Hepatic stellate cell (primary cell): Measurements from ENCODE around the gene IRGQ.
"Not testable (repeated sequence)": the region's sequence is repeated elsewhere in the genome, so short reads cannot be mapped to it uniquely, and the experiment has no call there.

Experiments
- DNase-seq: peaks from one replicate; pipeline ENCODE4 v3.0.0; 2011; ENCODE audit warnings: low spot score

IRGQ gene

DNA sequence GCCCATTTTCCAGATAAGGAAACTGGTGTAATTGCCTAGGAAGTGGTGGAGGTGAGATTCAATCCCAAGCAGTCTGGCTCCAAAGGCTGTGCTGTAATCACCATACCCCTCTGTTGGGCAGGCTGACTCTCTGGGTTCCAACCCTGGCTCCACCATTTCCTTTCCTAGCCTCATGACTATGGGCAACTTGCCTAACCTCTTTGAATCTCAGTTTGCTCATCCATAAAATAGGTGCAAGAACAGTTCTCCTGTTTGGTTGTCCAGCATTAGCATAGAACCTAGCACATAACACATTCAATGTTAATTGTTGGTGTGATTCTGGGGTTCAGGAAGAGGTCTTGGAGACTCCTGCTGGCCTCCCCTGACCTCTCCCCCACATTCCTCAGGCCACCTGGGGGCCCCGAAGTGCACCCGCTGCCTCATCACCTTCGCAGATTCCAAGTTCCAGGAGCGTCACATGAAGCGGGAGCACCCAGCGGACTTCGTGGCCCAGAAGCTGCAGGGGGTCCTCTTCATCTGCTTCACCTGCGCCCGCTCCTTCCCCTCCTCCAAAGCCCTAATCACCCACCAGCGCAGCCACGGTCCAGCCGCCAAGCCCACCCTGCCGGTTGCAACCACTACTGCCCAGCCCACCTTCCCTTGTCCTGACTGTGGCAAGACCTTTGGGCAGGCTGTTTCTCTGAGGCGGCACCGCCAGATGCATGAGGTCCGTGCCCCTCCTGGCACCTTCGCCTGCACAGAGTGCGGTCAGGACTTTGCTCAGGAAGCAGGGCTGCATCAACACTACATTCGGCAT, 2.7 kb upstream of the IRGQ start:
- DNase-seq, result no peak

DNA sequence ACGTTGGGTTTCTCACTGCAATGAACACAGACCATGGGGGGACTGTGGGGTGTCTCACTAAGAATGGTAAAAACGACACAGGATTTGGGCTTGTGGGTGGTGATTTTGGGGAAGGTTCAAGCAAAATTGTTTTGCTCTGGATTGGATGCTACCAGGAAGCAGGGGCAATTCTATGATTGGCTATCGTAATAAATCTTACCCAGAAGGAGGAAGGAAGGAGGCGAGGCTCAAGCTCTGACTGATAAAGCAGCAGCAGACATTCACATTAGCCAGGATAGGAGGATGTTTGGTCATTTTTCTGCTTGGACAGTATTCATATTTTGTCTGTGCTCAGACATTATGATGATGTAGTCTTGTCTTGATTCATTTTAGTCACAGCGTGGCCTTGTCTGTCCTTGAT, 1.9 kb upstream of the IRGQ start:
- no peak for DNase-seq

DNA sequence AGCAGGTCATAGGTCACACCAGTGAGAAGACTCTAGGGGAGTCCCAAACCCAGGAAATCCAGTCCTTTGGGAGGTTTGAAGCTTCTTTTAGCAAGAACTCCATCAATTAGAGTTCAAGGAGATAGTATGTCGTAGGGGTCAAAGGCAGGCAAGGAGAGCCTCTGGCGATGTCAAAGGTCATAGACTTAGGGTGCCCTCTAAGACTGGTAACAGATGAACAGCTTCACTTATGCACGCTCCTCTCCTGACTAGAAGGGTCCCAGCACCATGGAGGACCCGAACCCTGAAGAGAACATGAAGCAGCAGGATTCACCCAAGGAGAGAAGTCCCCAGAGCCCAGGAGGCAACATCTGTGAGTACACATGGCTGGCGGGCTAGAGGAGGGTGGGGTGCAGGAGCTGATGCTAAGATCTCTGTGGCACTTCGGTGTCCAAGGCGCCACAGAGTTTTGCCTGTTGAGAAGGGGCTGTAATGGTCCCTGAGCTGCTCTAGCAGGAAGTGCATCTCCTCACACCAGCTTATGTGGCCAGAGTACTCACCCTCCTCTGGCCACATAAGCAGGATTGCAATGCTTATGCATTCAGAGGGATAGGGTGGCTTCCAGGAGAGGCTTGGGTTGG, 1.0 kb upstream of the IRGQ start:
- DNase-seq, result no peak

DNA sequence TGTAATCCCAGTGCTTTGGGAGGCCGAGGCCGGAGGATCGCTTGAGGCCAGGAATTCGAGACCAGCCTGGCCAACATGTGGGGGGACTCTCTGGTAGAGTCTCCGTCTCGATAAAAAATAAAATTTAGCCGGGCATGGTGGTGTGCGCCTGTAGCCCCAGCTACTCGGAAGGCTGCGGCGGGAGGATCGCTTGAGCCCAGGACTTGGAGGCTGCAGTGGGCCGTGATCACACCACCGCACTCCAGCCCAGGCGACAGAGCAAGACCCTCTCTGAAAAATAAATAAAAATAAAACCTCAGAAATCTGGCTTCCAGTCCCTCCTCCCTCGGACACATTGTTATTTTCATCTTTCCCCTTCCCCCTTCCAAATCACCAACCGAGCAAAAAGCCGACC, 332 bp downstream of the IRGQ start:
- DNase-seq, result no peak

DNA sequence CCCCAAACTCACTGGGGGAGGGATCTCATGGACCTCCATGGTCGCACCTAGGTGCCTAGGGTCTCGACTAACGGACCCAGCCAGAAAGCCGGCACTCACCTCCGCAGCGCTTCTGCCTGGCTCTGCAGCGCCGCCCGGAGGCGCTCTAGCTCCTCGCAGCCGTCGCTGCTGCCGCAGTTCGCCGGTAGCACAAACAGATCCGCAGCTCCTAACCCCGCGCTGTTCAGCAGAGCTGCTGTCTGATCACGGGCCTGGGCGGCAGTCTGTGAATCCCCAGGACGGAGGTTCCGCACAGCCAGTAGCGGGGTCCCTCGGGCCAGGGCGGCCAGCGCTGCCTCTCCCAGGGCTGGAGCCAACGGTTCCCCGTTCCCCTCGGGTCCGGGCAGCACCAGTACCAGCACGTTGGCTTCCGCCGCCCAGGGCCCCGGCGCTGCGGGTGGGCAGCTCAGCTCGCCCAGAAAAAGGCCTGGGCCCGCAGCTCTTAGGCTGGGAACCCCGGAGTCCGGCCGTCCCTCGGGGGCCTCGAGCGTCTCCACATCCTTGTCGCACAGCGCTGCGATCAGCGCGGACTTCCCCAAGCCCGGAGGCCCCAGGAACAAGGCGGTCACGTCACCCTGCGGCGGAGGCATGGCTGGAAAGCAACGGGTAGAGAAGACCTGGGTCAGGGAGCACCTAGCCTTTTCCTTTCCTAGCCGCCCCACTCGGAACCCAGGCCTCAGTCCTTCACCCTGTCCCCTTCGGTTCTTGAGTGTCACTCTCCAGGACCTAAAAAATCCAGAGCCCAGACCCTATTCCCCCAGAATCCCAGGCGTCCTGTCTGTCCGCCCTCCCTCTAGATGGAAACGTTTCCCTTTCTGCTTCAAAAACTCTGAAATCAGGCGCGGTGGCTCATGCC, 977 bp downstream of the IRGQ start:
- DNase-seq, result peak; percentile 49

DNA sequence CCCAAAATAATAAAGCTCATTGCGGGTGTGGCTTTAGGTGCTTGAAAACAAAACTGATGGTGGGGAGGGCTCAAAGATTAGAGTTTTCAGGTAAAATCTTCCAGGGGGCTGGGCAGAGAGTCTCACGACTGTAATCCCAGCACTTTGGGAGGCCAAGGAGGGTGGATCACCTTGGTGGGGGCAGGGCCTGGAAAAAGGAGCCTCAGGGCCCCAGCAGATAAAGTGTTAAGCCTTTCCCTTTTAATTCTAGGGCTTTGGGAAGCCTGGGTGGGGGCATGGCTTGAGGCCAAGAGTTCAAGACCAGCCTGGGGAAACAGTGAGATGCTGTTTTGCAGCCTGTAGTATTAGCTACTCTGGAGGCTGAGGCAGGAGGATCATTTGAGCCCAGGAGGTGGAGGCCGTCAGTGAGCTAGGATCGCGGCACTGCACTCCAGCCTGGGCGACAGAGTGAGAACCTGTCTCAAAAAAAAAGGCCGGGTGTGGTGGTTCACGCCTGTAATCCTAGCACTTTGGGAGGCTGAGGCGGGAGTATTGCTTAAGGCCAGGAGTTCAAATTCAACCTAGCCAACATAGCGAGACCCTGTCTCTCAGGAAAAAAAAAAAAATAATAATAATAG, 1.7 kb downstream of the IRGQ start:
- no peak for DNase-seq

DNA sequence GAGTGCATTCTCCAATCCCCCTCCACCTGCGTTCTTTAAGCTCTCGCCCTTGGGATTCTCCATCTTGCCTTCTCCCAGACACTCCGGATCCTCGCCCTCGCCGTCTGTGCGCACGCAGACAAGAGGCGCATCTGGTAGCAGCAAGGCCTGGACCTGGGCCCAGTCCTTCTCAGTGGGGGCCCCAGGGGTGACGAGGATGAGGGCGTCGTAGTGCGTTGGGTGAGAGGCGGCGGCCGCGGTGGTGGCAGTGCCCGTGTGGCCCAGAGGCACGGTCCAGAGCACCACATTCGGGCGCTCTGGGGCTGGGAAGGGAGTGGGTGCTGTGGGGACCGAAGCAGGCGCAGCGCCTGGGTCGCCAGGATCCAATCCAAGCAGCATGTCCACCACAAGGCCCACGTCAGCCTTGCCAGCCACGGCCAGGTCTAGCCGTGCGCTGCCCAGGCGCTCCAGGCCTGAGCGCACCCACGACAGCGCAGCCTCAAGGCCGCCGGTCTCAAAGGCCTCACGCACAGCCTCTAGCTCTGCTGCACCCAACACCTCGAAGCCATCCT, 3.1 kb downstream of the IRGQ start:
- DNase-seq, result no peak

DNA sequence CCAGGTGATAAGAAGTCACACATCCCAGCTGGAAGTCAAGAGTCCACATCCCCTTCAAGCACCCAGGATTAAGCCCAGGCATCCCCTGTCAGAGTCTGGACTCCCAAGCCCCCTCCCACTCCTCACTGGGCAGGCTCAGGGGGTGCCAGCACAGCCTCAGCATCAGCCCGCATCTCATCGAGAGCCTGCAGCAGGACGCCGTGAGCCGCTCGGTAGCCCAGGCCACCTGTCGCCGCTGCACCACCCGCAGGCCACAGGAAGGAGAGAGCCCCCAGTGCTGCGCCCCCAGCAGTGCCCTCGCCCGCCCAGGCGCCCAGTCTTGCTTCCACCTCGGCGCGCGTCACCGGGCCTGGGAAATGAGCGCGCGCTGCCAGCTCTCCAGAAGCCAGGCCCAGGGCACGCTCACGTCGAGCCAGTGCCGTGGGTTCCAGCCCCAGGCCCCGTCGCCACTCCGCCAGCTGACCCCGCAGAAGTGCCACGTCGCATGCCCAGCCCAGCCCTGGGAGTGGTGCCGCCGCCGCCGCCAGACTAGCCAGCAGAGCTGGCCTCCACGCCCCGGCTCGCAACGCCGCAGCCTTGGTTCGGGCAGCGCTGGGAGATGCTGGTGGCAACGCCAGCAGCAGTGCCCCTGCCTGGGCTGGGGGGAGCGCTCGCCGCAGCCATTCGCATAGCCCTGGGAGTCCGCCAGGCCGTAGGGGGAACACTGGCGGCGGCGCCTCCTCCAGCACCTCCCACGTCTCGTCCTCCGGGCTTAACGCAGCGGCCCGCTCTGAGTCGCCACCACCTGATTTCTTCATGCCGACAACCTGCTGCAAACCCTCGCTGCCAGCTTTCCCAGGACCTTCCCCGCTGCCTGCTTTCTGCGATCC, 3.8 kb downstream of the IRGQ start:
- DNase-seq, result no peak

DNA sequence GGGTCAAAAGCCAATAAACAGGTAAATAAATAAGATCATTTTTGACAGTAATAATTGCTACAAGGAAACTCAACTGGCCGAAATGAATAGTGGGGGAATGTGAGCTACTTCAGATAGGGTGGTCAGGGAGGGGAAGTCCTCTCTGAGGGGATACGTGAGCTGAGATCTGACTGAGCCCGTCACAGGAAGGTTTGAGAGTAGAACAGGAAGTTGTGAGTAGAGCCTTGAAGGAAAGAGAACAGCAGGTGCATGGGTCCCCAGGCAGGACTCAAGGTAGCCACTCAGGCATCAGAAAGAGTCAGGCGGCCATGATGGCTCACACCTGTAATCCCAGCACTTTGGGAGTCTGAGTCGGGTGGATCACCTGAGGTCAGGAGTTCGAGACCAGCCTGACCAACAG, 6.3 kb downstream of the IRGQ start:
- DNase-seq, result no peak

DNA sequence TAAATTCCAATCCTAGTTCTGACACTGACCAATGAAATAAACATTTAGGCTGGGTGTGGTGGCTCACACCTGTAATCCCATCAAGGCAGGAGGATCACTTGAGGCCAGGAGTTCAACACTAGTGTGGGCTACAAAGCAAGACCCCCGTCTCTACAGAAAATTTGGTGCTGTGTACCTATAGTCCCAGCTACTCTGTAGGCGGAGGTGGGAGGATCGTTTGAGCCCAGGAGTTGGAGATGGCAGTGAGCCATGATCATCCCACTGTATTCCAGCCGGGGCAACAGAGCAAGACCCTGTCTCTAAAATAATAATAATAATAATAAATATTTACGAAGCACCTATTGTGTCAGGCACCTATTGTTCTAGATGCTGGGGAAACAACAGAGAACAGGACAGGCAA, 6.7 kb downstream of the IRGQ start:
- no peak for DNase-seq

DNA sequence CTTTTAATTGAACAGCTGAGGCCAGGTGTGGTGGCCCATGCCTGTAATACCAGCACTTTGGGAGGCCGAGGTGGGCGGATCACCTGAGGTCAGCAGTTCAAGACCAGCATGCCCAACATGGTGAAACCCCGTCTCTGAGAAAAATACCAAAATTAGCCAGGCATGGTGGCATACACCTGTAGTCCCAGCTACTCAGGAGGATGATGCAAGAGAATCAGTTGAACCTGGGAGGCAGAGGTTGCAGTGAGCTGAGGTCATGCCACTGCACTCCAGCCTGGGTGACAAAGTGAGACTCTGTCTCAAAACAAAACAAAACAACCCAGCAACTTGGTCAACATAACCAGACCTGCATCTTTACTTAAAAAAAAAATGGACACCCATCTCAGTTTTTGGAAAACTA, 8.9 kb downstream of the IRGQ start:
- DNase-seq, result not testable (repeated sequence)

DNA sequence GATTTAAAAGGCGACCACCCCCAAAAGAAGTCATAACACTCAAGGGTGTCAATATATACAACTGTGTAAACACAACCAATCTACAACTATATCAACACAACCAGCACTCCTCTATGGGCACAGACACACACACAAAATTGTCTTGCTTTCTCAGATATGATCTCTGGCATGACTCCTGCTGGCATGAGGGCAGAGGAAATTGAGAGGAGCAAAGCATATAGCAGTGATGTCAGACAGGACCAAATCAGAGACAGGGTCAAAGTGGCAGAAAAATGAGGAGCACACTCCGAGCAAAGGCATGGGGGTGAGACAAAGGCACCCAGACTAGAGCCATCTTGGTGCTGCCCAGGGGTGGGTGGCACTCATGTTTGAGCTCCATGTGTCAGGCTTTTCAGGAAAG, 9.6 kb downstream of the IRGQ start:
- DNase-seq, result no peak

DNA sequence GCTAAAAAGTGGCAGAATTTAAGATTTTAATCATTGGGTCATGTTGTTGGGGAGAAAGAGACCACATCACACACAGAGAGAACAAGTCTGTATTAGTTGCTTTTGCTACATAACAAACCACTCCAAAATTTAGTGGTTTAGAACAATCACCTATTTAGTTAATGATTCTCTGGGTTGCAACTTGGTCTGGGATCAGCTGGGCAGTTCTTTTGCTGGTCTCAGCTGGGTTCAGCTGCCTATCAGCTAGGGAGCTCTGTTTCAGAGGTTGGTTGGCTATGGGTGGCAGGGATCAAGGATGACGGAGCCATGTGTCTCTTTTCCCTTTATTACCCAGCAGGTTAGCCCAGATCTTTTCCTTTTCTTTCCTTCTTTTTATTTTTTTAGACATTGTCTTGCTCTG, 11.4 kb downstream of the IRGQ start:
- DNase-seq, result no peak

DNA sequence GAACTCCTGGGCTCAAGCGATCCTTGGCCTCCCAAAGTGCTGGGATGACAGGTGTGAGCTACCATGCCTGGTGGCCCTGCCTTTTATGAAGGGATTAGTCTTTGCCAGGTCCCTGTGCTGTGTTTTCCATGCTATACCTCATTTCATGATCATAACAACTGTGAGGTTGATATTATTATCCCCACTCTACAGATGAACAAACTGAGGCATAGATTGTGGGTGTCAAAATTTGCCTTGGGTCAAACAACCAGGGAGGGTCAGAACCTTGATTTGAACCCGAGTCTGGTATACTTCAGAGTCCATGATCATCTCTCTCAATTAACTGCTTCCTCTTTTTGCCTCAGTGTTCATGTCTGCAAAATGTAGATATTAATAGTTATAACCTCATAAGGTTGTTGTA, 13.4 kb downstream of the IRGQ start:
- no peak for DNase-seq

DNA sequence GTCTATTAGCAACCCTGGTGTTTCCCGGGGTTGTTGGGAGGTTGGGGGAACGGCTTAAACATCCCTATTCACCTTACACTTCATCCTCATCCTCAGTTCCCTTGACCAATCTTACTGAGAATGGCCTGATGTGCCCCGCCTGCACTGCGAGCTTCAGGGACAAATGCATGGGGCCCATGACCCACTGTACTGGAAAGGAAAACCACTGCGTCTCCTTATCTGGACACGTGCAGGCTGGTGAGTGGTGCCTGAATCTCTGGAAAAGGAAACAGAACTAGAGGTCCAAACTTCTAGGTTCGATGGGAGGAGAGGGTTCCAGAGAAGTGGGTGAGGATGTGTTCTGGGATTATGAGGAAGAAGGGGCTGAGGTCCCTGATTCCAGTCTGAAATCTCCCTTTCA, 14.5 kb downstream of the IRGQ start:
- DNase-seq, result no peak

DNA sequence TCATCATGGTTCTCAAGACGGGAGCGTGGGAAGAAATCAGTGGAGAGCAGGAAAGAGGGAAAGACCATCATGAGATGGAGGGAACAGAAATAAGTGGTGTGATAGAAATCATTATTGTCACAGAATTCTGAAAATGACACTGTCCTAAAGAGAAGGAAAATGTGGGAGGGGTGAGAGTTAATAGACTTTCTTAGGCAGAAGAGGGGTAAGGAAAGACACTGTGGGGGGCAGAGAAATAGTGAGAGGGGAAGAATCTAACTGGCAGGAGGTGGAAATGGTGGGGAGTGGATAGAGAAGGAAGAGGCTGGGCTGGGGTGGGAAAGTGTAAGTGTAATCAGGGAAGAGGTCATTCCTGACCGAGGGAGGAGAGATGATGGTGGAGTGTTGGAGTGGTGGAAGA, 17.1 kb downstream of the IRGQ start:
- no peak for DNase-seq

DNA sequence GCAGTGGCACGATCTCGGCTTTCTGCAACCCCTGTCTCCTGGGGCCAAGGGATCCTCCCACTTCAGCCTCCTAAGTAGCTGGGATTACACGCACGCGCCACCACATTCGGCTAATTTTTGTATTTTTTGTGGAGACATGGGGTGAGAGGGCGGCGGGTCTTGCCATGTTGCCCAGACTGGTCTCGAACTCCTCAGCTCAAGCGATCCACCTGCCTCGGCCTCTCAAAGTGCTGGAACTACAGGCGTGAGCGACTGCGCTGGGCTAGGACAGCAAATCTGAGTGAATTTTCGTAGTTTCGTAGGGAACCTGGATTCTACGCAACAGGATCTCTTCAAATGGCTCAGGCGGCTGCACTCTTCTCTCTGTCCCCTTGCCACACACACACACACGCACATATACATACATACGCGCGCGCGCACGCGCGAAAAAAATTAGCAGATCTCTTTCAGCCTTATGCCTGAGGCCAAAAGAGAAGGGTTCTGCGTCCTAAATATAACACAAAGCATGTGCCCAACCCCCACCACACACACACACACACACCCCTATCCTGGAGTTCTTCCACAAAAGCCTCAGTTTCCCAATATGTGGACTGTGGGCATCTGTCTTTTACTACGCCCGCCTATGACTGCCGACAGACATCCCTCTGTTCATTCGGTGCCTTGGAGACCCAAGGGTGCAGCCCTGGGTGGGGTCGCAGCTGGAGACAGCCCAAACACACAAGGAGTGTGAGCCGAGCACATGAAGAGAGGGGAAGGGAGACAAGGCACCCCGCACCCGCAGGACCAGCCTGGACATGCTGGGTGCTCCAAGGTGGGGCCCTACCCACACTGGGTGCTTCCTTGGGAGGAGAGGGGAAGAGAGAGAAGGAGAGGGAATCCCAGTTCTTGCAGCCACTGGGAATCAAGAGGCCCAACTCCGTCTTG, 19.7 kb downstream of the IRGQ start:
- no peak for DNase-seq

DNA sequence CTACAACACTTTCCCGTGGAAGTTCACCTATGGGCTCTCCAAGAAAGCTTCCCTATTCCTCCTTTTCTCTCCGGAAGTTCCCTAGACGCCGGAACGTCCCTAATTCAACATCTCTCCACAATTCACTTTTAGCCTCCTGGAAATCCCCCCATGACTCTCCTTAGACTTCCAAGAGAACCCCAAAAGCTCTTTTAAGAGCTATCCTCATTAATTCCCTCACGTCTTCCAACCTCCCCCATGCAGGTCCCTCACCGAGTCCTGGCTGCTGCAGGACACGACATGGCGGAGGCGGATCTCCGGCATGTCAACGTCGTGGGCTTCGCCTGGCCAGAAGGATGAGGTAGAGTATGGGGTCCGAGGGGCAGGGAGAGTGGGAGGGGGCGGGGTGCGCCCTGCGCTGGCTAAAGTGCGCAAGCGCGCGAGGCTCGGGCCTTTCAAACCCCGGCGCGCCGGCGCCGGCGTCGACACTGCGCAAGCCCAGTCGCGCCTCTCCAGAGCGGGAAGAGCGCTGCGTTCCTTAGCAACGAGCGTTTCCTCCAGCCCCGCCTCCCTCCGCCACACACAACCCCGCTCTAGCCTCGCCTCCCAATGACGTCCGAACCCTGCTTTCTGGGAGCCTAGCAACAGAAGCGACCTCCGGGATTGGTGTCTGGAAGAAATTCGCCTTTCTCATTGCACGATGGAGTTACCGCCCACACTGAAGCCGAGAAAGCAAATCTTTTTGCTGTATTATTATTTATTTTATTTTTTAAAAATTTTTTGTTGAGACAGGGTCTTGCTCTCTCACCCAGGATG, 20.6 kb downstream of the IRGQ start, which contains the start of the genes PINLYP and XRCC1:
PINLYP (plus strand) TSS at position 646 of the 795 bp plus-strand sequence. CDS start 1,391 bp downstream, outside the sequence.
XRCC1 (minus strand) TSS at position 372 of the 795 bp plus-strand sequence; CDS start at position 303, 69 bp downstream.
- DNase-seq, result peak; percentile 97
